A673 (cell line): ENCODE data around the gene RPL10A. TPM values are rescaled to one million over a fixed set of nuclear protein-coding genes. Genes with fewer than 3 reads are reported as not detected.

Experiments used
- BruUV-seq: library from RNA; stranded (reverse); fragments of 400-500 nt; replicated peaks from 2 replicates; lab custom pipeline; 2021; lab: Mats Ljungman, UMichigan
- CTCF ChIA-PET: fragments of 300-600 bp; sonication (Branson Sonifier 250); formaldehyde crosslinking; loops from one replicate; lab custom pipeline; 2022; ENCODE audit warnings: antibody characterized with exemption; lab: Charles Lee
- POLR2A ChIA-PET: fragments of 300-600 bp; sonication (Branson Sonifier 250); formaldehyde crosslinking; loops from one replicate; lab custom pipeline; 2022; ENCODE audit warnings: antibody characterized with exemption; ENCODE audit not compliant: low non-redundant PET; lab: Charles Lee
- DNase-seq: peaks from one replicate; pipeline ENCODE4 v3.0.0-alpha.2; 2015; ENCODE audit warnings: low spot score
- H3K27ac ChIP-seq: fragments of 200-600 bp; sonication (generic); 2 replicates; pipeline ENCODE4 v1.5.1; 2016; ENCODE audit warnings: mixed run types, low read depth, mild to moderate bottlenecking, mixed read lengths, antibody characterized with exemption, low read length; ENCODE audit not compliant: poor library complexity, severe bottlenecking
- H3K27me3 ChIP-seq: fragments of 200-600 bp; sonication (generic); replicated peaks from 2 replicates; pipeline ENCODE4 v1.6.1; 2017; ENCODE audit warnings: mixed run types, low read depth, mild to moderate bottlenecking, mixed read lengths, antibody characterized with exemption, low read length; ENCODE audit not compliant: insufficient read depth, poor library complexity
- H3K36me3 ChIP-seq: fragments of 200-600 bp; sonication (generic); 2 replicates; pipeline ENCODE4 v1.6.1; 2016; ENCODE audit warnings: mixed run types, mild to moderate bottlenecking, mixed read lengths, antibody characterized with exemption, low read length; ENCODE audit not compliant: insufficient read depth, poor library complexity, severe bottlenecking
- H3K4me1 ChIP-seq: fragments of 200-600 bp; sonication (generic); 2 replicates; pipeline ENCODE4 v1.6.1; 2017; ENCODE audit warnings: mixed run types, mild to moderate bottlenecking, mixed read lengths, antibody characterized with exemption, low read length; ENCODE audit not compliant: insufficient read depth, poor library complexity, severe bottlenecking
- H3K4me3 ChIP-seq: fragments of 200-600 bp; sonication (generic); 2 replicates; pipeline ENCODE4 v1.5.1; 2016; ENCODE audit warnings: low read depth, mixed run types, mild to moderate bottlenecking, mixed read lengths, low read length; ENCODE audit not compliant: poor library complexity, severe bottlenecking
- H3K9me3 ChIP-seq: fragments of 200-600 bp; sonication (generic); 2 replicates; pipeline ENCODE4 v1.6.1; 2016; ENCODE audit warnings: mixed run types, low read depth, mild to moderate bottlenecking, mixed read lengths, antibody characterized with exemption, low read length; ENCODE audit not compliant: poor library complexity, severe bottlenecking
- CTCF ChIP-seq: fragments of 300-800, 200-600 bp; sonication (generic); conservative IDR thresholded peaks from 2 replicates; pipeline ENCODE4 v1.5.1; 2017; ENCODE audit warnings: low read depth, mild to moderate bottlenecking, antibody characterized with exemption, low read length, moderate library complexity, mixed read lengths
- EZH2 ChIP-seq: fragments of 200-600 bp; sonication (generic); IDR thresholded peaks from 2 replicates; pipeline ENCODE4 v1.6.1; 2017; ENCODE audit warnings: borderline replicate concordance, low read depth, mild to moderate bottlenecking, mixed read lengths, antibody characterized with exemption, low read length; ENCODE audit not compliant: poor library complexity, severe bottlenecking
- intact Hi-C: fragments of 100-400 bp; cut with micrococcal nuclease; formaldehyde crosslinking; loops from one replicate; pipeline ENCODE4 v1.10.0; 2022; ENCODE audit not compliant: unreplicated experiment
- total RNA-seq: library from RNA; stranded (reverse); gene quantifications from 2 replicates; pipeline ENCODE4 v1.2.3, GENCODE V29; 2021

The RPL10A gene
- total RNA-seq, 1 experiment from 2014 or later = 1,064 TPM

GRCh38 chr6:35493307-35493983 is 25.2 kb downstream of the RPL10A start:
- ChIA-PET POLR2A (no interaction called here), CTCF (no interaction called here)
- no peak for TF ChIP-seq CTCF
- Histone ChIP-seq H3K36me3 (no peaks in the 10 kb centered on the region), H3K4me3 (no peak overlapping the region), H3K9me3 (no peaks in the 10 kb centered on the region), H3K27ac (no peak overlapping the region), H3K4me1 (peaks cover 64% of the 10 kb centered on the region), H3K27me3 (no peaks in the 10 kb centered on the region)
- DNase-seq = no peak
- intact Hi-C loops = no loop called here
- BruUV-seq = no TSS peak

GRCh38 chr6:35494161-35494563 is 26.0 kb downstream of the RPL10A start:
- ChIA-PET POLR2A (no interaction called here), CTCF (no interaction called here)
- DNase-seq = no peak
- TF ChIP-seq EZH2 (no peak), CTCF (no peak)
- no peaks in the 10 kb centered on the region for H3K36me3 ChIP-seq
- no peaks in the 10 kb centered on the region for H3K27me3 ChIP-seq
- H3K4me3 ChIP-seq = no peak overlapping the region
- no peaks in the 10 kb centered on the region for H3K9me3 ChIP-seq
- peaks cover 63% of the 10 kb centered on the region for H3K4me1 ChIP-seq
- intact Hi-C loops = no loop called here
- no peak overlapping the region for H3K27ac ChIP-seq
- no TSS peak for BruUV-seq

GRCh38 chr6:35495258-35496035 is 27.2 kb downstream of the RPL10A start:
- Histone ChIP-seq H3K4me1 (peaks cover 52% of the 10 kb centered on the region), H3K36me3 (no peaks in the 10 kb centered on the region), H3K27me3 (no peaks in the 10 kb centered on the region), H3K4me3 (peak overlapping the region; percentile 71), H3K9me3 (no peaks in the 10 kb centered on the region), H3K27ac (peak overlapping the region; percentile 34)
- CTCF ChIA-PET = no interaction called here
- TF ChIP-seq CTCF = no peak
- TF ChIP-seq EZH2 = no peak
- POLR2A ChIA-PET = no interaction called here
- DNase-seq = no peak
- no TSS peak for BruUV-seq
- intact Hi-C loops = no loop called here
